ENCODE data around the gene PTPRCAP. TPM values are rescaled to one million over a fixed set of nuclear protein-coding genes. Genes with fewer than 3 reads are reported as not detected.

PTPRCAP gene
- total and polyA plus RNA-seq, 10 of the 15 experiments (the other 5 are each of a cell fraction or from before 2014, with no cell fraction given) = 4.7 to 266 (median 125) TPM

DNA sequence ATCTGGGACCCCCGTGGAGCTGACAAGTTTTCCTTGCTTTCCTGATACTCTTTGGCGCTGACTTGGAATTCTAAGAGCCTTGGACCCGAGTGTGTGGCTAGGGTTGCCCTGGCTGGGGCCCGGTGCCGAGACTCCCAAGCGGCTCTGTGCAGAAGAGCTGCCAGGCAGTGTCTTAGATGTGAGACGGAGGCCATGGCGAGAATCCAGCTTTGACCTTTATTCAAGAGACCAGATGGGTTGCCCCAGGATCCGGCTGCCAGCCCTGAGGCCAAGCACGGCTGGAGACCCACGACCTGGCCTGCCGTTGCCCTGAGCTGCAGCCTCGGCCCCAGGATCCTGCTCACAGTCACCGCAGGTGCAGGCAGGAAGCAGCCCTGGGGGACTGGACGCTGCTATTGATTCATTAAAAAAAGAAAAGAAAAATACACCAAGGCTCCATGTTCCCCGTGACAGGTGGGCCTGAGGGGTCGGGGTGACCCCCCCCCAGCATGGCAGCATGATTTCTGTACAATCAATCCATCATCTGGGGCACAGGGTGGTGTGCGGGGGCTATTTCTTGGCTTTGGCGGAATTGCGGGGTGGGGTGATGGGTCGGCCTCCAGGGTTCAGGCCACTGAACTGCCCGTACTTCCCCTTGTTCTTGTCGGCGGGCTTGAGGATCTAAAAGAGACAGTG, 39.4 kb downstream of the PTPRCAP start:
- ChIA-PET SMC1A (ENCODE audit: uncharacterized antibody, unreplicated experiment) (interaction anchor here (0.9 kb wide), 1 partner anchor 53 kb away, joined by 4 read pairs; no protein-coding TSS in a partner anchor), CTCF (interaction anchor here (0.8 kb wide), 1 partner anchor 46 kb away, joined by 3 read pairs; no protein-coding TSS in a partner anchor), RAD21 (ENCODE audit: unreplicated experiment) (interaction anchor here (1.5 kb wide), 1 partner anchor 88 kb away, joined by 4 read pairs; no protein-coding TSS in a partner anchor), POLR2A (no interaction called here)
- WGBS (ENCODE audit: insufficient coverage, insufficient replicate concordance, low lambda C conversion rate, missing lambda C conversion rate) = 82% methylated on average over 24 of the region's 24 CpGs
- Histone ChIP-seq H3K27me3 (replicated peaks in 1 of 2; ENCODE audit: control insufficient read depth in 2 of 2, insufficient read depth in 2 of 2, low read length in 1 of 2) (no peaks in the 10 kb centered on the region), H3K79me2 (ENCODE audit: control insufficient read depth, insufficient read depth, low read length) (peaks cover 38% of the 10 kb centered on the region), H2AFZ (ENCODE audit: control insufficient read depth, low read depth, low read length) (no peak overlapping the region), H3K27ac (ENCODE audit: control insufficient read depth, insufficient read depth) (no peak overlapping the region), H3K36me3 (ENCODE audit: control insufficient read depth in 2 of 2, insufficient read depth in 2 of 2, low read length in 1 of 2) (peaks cover 23 to 30% of the 10 kb centered on the region in 2 experiments), H3K4me2 (ENCODE audit: control insufficient read depth, insufficient read depth) (no peak overlapping the region), H3K9me3 (replicated peaks; ENCODE audit: control insufficient read depth, insufficient read depth, low read length) (no peaks in the 10 kb centered on the region; the same call in 2 of the 3 replicates), H3K9ac (ENCODE audit: control insufficient read depth, insufficient read depth, low read length) (no peak overlapping the region), H3K4me1 (ENCODE audit: control insufficient read depth, insufficient read depth, low read length) (peaks cover 28% of the 10 kb centered on the region), H3K4me3 (no peak overlapping the region), H4K20me1 (ENCODE audit: control insufficient read depth, insufficient read depth) (no peaks in the 10 kb centered on the region; the same call in 1 of the 2 replicates)
- in situ Hi-C loops (cut with MboI) = no loop called here
- intact Hi-C loops (cut with micrococcal nuclease; ENCODE audit: unreplicated experiment) = no loop called here
- DNase-seq (ENCODE audit: low read depth, low spot score) (no peak), FAIRE-seq (no peak), ATAC-seq (no peak)
- TSS peak; percentile 68 for BruUV-seq (replicated peaks)
- TF ChIP-seq PAX5 (IDR thresholded peaks at IDR 0.05; ENCODE audit: borderline replicate concordance, low read depth, low read length) (no peak), IRF3 (IDR thresholded peaks at IDR 0.05) (no peak)
- TF ChIP-seq, protein P1, sequence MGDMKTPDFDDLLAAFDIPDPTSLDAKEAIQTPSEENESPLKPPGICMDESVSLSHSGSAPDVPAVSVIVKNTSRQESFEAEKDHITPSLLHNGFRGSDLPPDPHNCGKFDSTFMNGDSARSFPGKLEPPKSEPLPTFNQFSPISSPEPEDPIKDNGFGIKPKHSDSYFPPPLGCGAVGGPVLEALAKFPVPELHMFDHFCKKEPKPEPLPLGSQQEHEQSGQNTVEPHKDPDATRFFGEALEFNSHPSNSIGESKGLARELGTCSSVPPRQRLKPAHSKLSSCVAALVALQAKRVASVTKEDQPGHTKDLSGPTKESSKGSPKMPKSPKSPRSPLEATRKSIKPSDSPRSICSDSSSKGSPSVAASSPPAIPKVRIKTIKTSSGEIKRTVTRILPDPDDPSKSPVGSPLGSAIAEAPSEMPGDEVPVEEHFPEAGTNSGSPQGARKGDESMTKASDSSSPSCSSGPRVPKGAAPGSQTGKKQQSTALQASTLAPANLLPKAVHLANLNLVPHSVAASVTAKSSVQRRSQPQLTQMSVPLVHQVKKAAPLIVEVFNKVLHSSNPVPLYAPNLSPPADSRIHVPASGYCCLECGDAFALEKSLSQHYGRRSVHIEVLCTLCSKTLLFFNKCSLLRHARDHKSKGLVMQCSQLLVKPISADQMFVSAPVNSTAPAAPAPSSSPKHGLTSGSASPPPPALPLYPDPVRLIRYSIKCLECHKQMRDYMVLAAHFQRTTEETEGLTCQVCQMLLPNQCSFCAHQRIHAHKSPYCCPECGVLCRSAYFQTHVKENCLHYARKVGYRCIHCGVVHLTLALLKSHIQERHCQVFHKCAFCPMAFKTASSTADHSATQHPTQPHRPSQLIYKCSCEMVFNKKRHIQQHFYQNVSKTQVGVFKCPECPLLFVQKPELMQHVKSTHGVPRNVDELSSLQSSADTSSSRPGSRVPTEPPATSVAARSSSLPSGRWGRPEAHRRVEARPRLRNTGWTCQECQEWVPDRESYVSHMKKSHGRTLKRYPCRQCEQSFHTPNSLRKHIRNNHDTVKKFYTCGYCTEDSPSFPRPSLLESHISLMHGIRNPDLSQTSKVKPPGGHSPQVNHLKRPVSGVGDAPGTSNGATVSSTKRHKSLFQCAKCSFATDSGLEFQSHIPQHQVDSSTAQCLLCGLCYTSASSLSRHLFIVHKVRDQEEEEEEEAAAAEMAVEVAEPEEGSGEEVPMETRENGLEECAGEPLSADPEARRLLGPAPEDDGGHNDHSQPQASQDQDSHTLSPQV (IDR thresholded peaks at IDR 0.05) = no peak

All from GM12878 (cell line).